WERI-Rb-1 (cell line): ENCODE measurements around the gene ANKDD1B.

Source experiments
- DNase-seq: peaks from one replicate; pipeline ENCODE4 v3.0.0-alpha.2; 2020
- H3K27ac ChIP-seq: fragments of 250-450 bp; sonication (Bioruptor Pico); 2 replicates; pipeline ENCODE4 v1.5.1; 2020; ENCODE audit warnings: mild to moderate bottlenecking, moderate library complexity
- H3K27me3 ChIP-seq: fragments of 250-450 bp; sonication (Bioruptor Pico); 2 replicates; pipeline ENCODE4 v1.5.1; 2021; ENCODE audit warnings: mild to moderate bottlenecking, low read depth, moderate library complexity; ENCODE audit not compliant: insufficient read depth, severe bottlenecking
- H3K36me3 ChIP-seq: fragments of 250-450 bp; sonication (Bioruptor Pico); 2 replicates; pipeline ENCODE4 v1.5.1; 2020; ENCODE audit warnings: mild to moderate bottlenecking, moderate library complexity
- H3K4me3 ChIP-seq: 2 replicates; pipeline ENCODE4 v1.5.1; 2011; ENCODE audit warnings: low read depth, mild to moderate bottlenecking, control low read depth, low read length
- H3K9me3 ChIP-seq: fragments of 250-450 bp; sonication (Bioruptor Pico); 2 replicates; pipeline ENCODE4 v1.5.1; 2021; ENCODE audit warnings: mild to moderate bottlenecking, moderate library complexity; ENCODE audit not compliant: severe bottlenecking
- CTCF ChIP-seq: IDR thresholded peaks from 2 replicates; pipeline ENCODE4 v1.5.1; 2011; ENCODE audit warnings: low read depth, mild to moderate bottlenecking, control low read depth, inconsistent platforms, low read length

The ANKDD1B gene

GRCh38 chr5:75716715-75717081 lies 105.4 kb downstream of the ANKDD1B start:
- peak overlapping the region; percentile 55 for H3K4me3 ChIP-seq
- H3K27ac ChIP-seq: peak overlapping the region; percentile 85
- no peak for DNase-seq
- TF ChIP-seq CTCF: no peak
- H3K9me3 ChIP-seq: peaks cover 2% of the 10 kb centered on the region
- H3K36me3 ChIP-seq: peaks cover 5% of the 10 kb centered on the region
- no peaks in the 10 kb centered on the region for H3K27me3 ChIP-seq

DNA sequence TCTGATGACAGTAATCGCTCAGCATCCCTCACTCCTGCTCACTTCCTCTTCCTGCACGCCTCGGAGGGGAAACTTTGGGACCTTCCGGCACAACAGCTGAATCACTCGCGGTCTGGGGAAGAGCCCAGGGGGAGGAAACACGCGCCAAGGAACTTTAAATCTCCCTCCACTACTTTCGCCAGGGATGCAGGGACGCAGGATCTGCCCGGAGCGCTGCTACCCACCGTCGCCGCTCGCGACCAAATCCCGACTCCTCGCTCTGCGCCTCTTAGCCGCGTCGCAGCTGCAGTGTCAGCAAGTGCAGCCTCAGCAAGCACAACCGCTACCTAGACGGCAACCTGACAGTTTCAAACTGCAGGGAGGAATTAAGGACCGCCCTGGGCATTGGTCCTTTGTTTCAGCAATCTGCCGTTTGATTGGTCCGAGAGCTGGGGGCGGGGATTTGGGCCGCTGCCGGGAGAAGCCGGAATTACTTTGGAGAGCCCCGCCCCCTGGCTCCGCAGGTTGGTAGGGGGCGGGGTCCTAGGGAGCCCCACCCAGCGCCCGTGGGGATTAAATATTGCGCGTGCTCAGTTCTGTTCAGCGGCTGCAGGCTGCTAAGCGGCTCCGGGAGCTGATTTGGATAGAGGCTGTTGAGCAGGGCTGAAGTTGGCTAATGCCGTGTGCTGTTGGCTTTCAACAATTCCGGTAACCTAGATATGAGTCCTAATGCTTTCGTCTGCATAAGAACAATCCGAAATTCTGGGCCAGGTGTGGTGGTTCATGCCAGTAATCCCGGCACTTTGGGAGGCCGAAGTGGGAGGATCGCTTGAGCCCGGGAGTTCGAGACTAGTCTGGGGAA lies 106.0 kb downstream of the ANKDD1B start, which contains the start of gene POC5:
POC5 (minus strand) TSS at position 356 of the 841 bp plus-strand sequence. CDS start 4,500 bp downstream, outside the sequence.
- Histone ChIP-seq H3K27ac (peak within 1 kb of the TSS; percentile 85), H3K27me3 (no peaks in the 10 kb centered on the region), H3K4me3 (peak within 1 kb of the TSS; percentile 55), H3K36me3 (peaks cover 3% of the 10 kb centered on the region), H3K9me3 (peaks cover 2% of the 10 kb centered on the region)
- no peak for TF ChIP-seq CTCF
- peak; percentile 97 for DNase-seq

- H3K36me3 ChIP-seq: no peaks in the 10 kb centered on the region
- no peak overlapping the region for H3K27ac ChIP-seq
- H3K9me3 ChIP-seq: peaks cover 2% of the 10 kb centered on the region
- H3K27me3 ChIP-seq: no peaks in the 10 kb centered on the region
- H3K4me3 ChIP-seq: no peak overlapping the region
- no peak for DNase-seq
- no peak for TF ChIP-seq CTCF
Measured at GRCh38 chr5:75720882-75721281, 109.6 kb downstream of the ANKDD1B start.
